ENCODE data around the gene LGI4.

Gene LGI4

GRCh38 chr19:35134601-35135242 lies at the start of gene LGI4:
LGI4 (minus strand) TSS chr19:35135059; CDS start chr19:35134680, 379 bp downstream.
- H3K36me3 ChIP-seq (ENCODE audit: low read depth): no peaks in the 10 kb centered on the region
- no peak within 1 kb of the TSS for H3K27ac ChIP-seq (ENCODE audit: poor library complexity, severe bottlenecking)
- TF ChIP-seq CTCF (IDR thresholded peaks at IDR 0.05; ENCODE audit: poor library complexity, severe bottlenecking): no peak
- ATAC-seq (ENCODE audit: low read depth) (no peak), DNase-seq (ENCODE audit: low spot score) (no peak)
- H3K4me1 ChIP-seq (ENCODE audit: insufficient read depth, poor library complexity, severe bottlenecking): no peaks in the 10 kb centered on the region
- H3K9me3 ChIP-seq (ENCODE audit: severe bottlenecking): no peaks in the 10 kb centered on the region
- H3K4me3 ChIP-seq (ENCODE audit: severe bottlenecking): no peak within 1 kb of the TSS
- no peaks in the 10 kb centered on the region for H3K27me3 ChIP-seq (ENCODE audit: insufficient read depth, poor library complexity, severe bottlenecking)

GRCh38 chr19:35184267-35184666 lies 49.4 kb upstream of the LGI4 start:
- H3K4me3 ChIP-seq (ENCODE audit: severe bottlenecking): no peak overlapping the region
- no peak for DNase-seq (ENCODE audit: low spot score)
- H3K9me3 ChIP-seq (ENCODE audit: severe bottlenecking): no peaks in the 10 kb centered on the region
- H3K27me3 ChIP-seq (ENCODE audit: insufficient read depth, poor library complexity, severe bottlenecking): no peaks in the 10 kb centered on the region
- no peaks in the 10 kb centered on the region for H3K36me3 ChIP-seq (ENCODE audit: low read depth)
- no peaks in the 10 kb centered on the region for H3K4me1 ChIP-seq (ENCODE audit: insufficient read depth, poor library complexity, severe bottlenecking)
- no peak for ATAC-seq (ENCODE audit: low read depth)
- TF ChIP-seq CTCF (IDR thresholded peaks at IDR 0.05; ENCODE audit: poor library complexity, severe bottlenecking): no peak
- H3K27ac ChIP-seq (ENCODE audit: poor library complexity, severe bottlenecking): no peak overlapping the region

GRCh38 chr19:35181387-35181786 lies 46.5 kb upstream of the LGI4 start:
- H3K36me3 ChIP-seq (ENCODE audit: low read depth): no peaks in the 10 kb centered on the region
- no peak for TF ChIP-seq CTCF (IDR thresholded peaks at IDR 0.05; ENCODE audit: poor library complexity, severe bottlenecking)
- H3K27ac ChIP-seq (ENCODE audit: poor library complexity, severe bottlenecking): no peak overlapping the region
- no peak for ATAC-seq (ENCODE audit: low read depth)
- no peaks in the 10 kb centered on the region for H3K4me1 ChIP-seq (ENCODE audit: insufficient read depth, poor library complexity, severe bottlenecking)
- H3K27me3 ChIP-seq (ENCODE audit: insufficient read depth, poor library complexity, severe bottlenecking): no peaks in the 10 kb centered on the region
- DNase-seq (ENCODE audit: low spot score): no peak
- H3K4me3 ChIP-seq (ENCODE audit: severe bottlenecking): no peak overlapping the region
- no peaks in the 10 kb centered on the region for H3K9me3 ChIP-seq (ENCODE audit: severe bottlenecking)

- Histone ChIP-seq H3K36me3 (ENCODE audit: low read depth) (no peaks in the 10 kb centered on the region), H3K4me3 (ENCODE audit: severe bottlenecking) (no peak overlapping the region), H3K27ac (ENCODE audit: poor library complexity, severe bottlenecking) (no peak overlapping the region), H3K27me3 (ENCODE audit: insufficient read depth, poor library complexity, severe bottlenecking) (no peaks in the 10 kb centered on the region), H3K9me3 (ENCODE audit: severe bottlenecking) (no peaks in the 10 kb centered on the region), H3K4me1 (ENCODE audit: insufficient read depth, poor library complexity, severe bottlenecking) (no peaks in the 10 kb centered on the region)
- DNase-seq (ENCODE audit: low spot score) (no peak), ATAC-seq (ENCODE audit: low read depth) (no peak)
- no peak for TF ChIP-seq CTCF (IDR thresholded peaks at IDR 0.05; ENCODE audit: poor library complexity, severe bottlenecking)
These were observed 45.0 kb upstream of the LGI4 start for GRCh38 chr19:35179830-35180229.

GRCh38 chr19:35178701-35179100 lies 43.8 kb upstream of the LGI4 start:
- TF ChIP-seq CTCF (IDR thresholded peaks at IDR 0.05; ENCODE audit: poor library complexity, severe bottlenecking): no peak
- no peak for ATAC-seq (ENCODE audit: low read depth)

More at GRCh38 chr19:35178701-35179100, 43.8 kb upstream of the LGI4 start:
- no peaks in the 10 kb centered on the region for H3K4me1 ChIP-seq (ENCODE audit: insufficient read depth, poor library complexity, severe bottlenecking)
- no peaks in the 10 kb centered on the region for H3K27me3 ChIP-seq (ENCODE audit: insufficient read depth, poor library complexity, severe bottlenecking)
- no peak overlapping the region for H3K27ac ChIP-seq (ENCODE audit: poor library complexity, severe bottlenecking)
- no peaks in the 10 kb centered on the region for H3K36me3 ChIP-seq (ENCODE audit: low read depth)
- DNase-seq (ENCODE audit: low spot score): no peak
- no peaks in the 10 kb centered on the region for H3K9me3 ChIP-seq (ENCODE audit: severe bottlenecking)
- no peak overlapping the region for H3K4me3 ChIP-seq (ENCODE audit: severe bottlenecking)
